H9 (cell line): Measurements from ENCODE around the gene AGXT. TPM values are rescaled to one million over a fixed set of nuclear protein-coding genes. Genes with fewer than 3 reads are reported as not detected.

ENCODE experiments used
- DNase-seq: peaks from one replicate; pipeline ENCODE4 v3.0.0-alpha.2; 2017
- H2AFZ ChIP-seq: one replicate; pipeline ENCODE4 v1.6.1; 2013; ENCODE audit warnings: mild to moderate bottlenecking, low read length, control low read depth, moderate library complexity
- H2AK5ac ChIP-seq: 2 replicates; pipeline ENCODE4 v1.6.1; 2013; ENCODE audit warnings: low read length, control low read depth, mixed read lengths; ENCODE audit not compliant: insufficient read length
- H2BK120ac ChIP-seq: one replicate; pipeline ENCODE4 v1.6.1; 2013; ENCODE audit warnings: low read depth, mild to moderate bottlenecking, low read length, control low read depth, inconsistent platforms; ENCODE audit not compliant: poor library complexity, severe bottlenecking
- H2BK12ac ChIP-seq: 2 replicates; pipeline ENCODE4 v1.6.1; 2013; ENCODE audit warnings: low read length, control low read depth, mixed read lengths, low read depth; ENCODE audit not compliant: insufficient read length
- H2BK15ac ChIP-seq: 2 replicates; pipeline ENCODE4 v1.6.1; 2013; ENCODE audit warnings: low read depth, low read length, control low read depth
- H2BK20ac ChIP-seq: one replicate; pipeline ENCODE4 v1.6.1; 2013; ENCODE audit warnings: low read depth, mild to moderate bottlenecking, low read length, control low read depth, inconsistent platforms; ENCODE audit not compliant: poor library complexity, severe bottlenecking
- H2BK5ac ChIP-seq: 2 replicates; pipeline ENCODE4 v1.6.1; 2013; ENCODE audit warnings: low read length, control low read depth, mixed read lengths; ENCODE audit not compliant: insufficient read length
- H3K14ac ChIP-seq: 2 replicates; pipeline ENCODE4 v1.6.1; 2013; ENCODE audit warnings: low read length, control low read depth; ENCODE audit not compliant: insufficient read depth
- H3K18ac ChIP-seq: 2 replicates; pipeline ENCODE4 v1.6.1; 2013; ENCODE audit warnings: low read depth, mild to moderate bottlenecking, mixed read lengths, low read length, control low read depth; ENCODE audit not compliant: insufficient read length
- H3K23ac ChIP-seq: 2 replicates; pipeline ENCODE4 v1.6.1; 2013; ENCODE audit warnings: low read length, control low read depth, mixed read lengths, low read depth; ENCODE audit not compliant: insufficient read length
- H3K23me2 ChIP-seq: 2 replicates; pipeline ENCODE4 v1.6.1; 2013; ENCODE audit warnings: low read depth, mild to moderate bottlenecking, mixed read lengths, low read length, control low read depth; ENCODE audit not compliant: insufficient read length, poor library complexity, severe bottlenecking
- H3K27ac ChIP-seq: 2 replicates; pipeline ENCODE4 v1.5.1; 2013; ENCODE audit warnings: low read length, control low read depth, mixed read lengths, low read depth; ENCODE audit not compliant: insufficient read length
- H3K27me3 ChIP-seq: 2 replicates; pipeline ENCODE4 v1.6.1; 2013; ENCODE audit warnings: low read length, control low read depth, inconsistent platforms; ENCODE audit not compliant: insufficient read depth
- H3K4ac ChIP-seq: 2 replicates; pipeline ENCODE4 v1.6.1; 2013; ENCODE audit warnings: low read depth, mild to moderate bottlenecking, control low read depth, inconsistent platforms, low read length, moderate library complexity
- H3K4me1 ChIP-seq: 2 replicates; pipeline ENCODE4 v1.6.1; 2013; ENCODE audit warnings: low read length, control low read depth, inconsistent platforms; ENCODE audit not compliant: insufficient read depth
- H3K4me2 ChIP-seq: 2 replicates; pipeline ENCODE4 v1.6.1; 2013; ENCODE audit warnings: low read length, control low read depth, mixed read lengths; ENCODE audit not compliant: insufficient read length, insufficient read depth
- H3K56ac ChIP-seq: 2 replicates; pipeline ENCODE4 v1.6.1; 2013; ENCODE audit warnings: low read depth, mild to moderate bottlenecking, mixed read lengths, low read length, control low read depth; ENCODE audit not compliant: insufficient read length
- H3K79me1 ChIP-seq: 2 replicates; pipeline ENCODE4 v1.6.1; 2013; ENCODE audit warnings: low read depth, mild to moderate bottlenecking, moderate library complexity, low read length, control low read depth, inconsistent platforms; ENCODE audit not compliant: insufficient read depth, poor library complexity, severe bottlenecking
- H3K79me2 ChIP-seq: 2 replicates; pipeline ENCODE4 v1.6.1; 2013; ENCODE audit warnings: low read length, control low read depth, inconsistent platforms; ENCODE audit not compliant: insufficient read depth
- H3K9ac ChIP-seq: 2 replicates; pipeline ENCODE4 v1.6.1; 2013; ENCODE audit warnings: low read length, control low read depth, mixed read lengths; ENCODE audit not compliant: insufficient read length; ENCODE audit errors: extremely low read depth
- H3K9me3 ChIP-seq: one replicate; pipeline ENCODE4 v1.6.1; 2013; ENCODE audit warnings: low read depth, low read length, inconsistent platforms; ENCODE audit not compliant: control insufficient read depth
- H3T11ph ChIP-seq: one replicate; pipeline ENCODE4 v1.6.1; 2013; ENCODE audit warnings: mild to moderate bottlenecking, low read length, control low read depth, inconsistent platforms
- H4K20me1 ChIP-seq: one replicate; pipeline ENCODE4 v1.6.1; 2013; ENCODE audit not compliant: control insufficient read depth, insufficient read length, insufficient read depth
- H4K5ac ChIP-seq: 2 replicates; pipeline ENCODE4 v1.6.1; 2013; ENCODE audit warnings: low read depth, mild to moderate bottlenecking, mixed read lengths, low read length, control low read depth; ENCODE audit not compliant: insufficient read length
- H4K8ac ChIP-seq: replicated peaks from 2 replicates; pipeline ENCODE4 v1.6.1; 2013; ENCODE audit warnings: low read length, control low read depth, mixed read lengths, low read depth; ENCODE audit not compliant: insufficient read length
- H4K91ac ChIP-seq: 2 replicates; pipeline ENCODE4 v1.6.1; 2013; ENCODE audit warnings: low read depth, mild to moderate bottlenecking, moderate library complexity, mixed read lengths, low read length, control low read depth; ENCODE audit not compliant: insufficient read length
- H3K27ac Mint-ChIP-seq, 3 experiments: 2 replicates in 2 of 3; 3 replicates in 1 of 3; pipeline ENCODE4 v1.8.0; 2020 to 2021; ENCODE audit warnings: mixed read lengths in 3 of 3, mild to moderate bottlenecking in 1 of 3, moderate library complexity in 1 of 3
- H3K27me3 Mint-ChIP-seq: 2 replicates; pipeline ENCODE4 v1.8.0; 2021; ENCODE audit warnings: low read depth, mild to moderate bottlenecking, moderate library complexity, mixed read lengths
- H3K36me3 Mint-ChIP-seq, 3 experiments: 2 replicates in 2 of 3; 3 replicates in 1 of 3; pipeline ENCODE4 v1.8.0; 2020 to 2021; ENCODE audit warnings: low read depth in 3 of 3, mixed read lengths in 3 of 3; ENCODE audit not compliant: insufficient read depth in 1 of 3
- H3K4me1 Mint-ChIP-seq, 2 experiments: 2 replicates each; pipeline ENCODE4 v1.8.0; 2020; ENCODE audit warnings: mixed read lengths in 2 of 2
- H3K4me3 Mint-ChIP-seq, 2 experiments: 2 replicates in 1 of 2; 3 replicates in 1 of 2; pipeline ENCODE4 v1.8.0; 2020 to 2021; ENCODE audit warnings: mild to moderate bottlenecking in 2 of 2, mixed read lengths in 2 of 2, moderate library complexity in 1 of 2
- H3K9me3 Mint-ChIP-seq, 2 experiments: 2 replicates in 1 of 2; 3 replicates in 1 of 2; pipeline ENCODE4 v1.8.0; 2020; ENCODE audit warnings: mild to moderate bottlenecking in 2 of 2, mixed read lengths in 2 of 2, moderate library complexity in 1 of 2
- WGBS: extraction: QIAGEN DNeasy Blood & Tissue Kit; methylation state at CpG from one replicate; pipeline ENCODE4 v1.1.7; 2013; ENCODE audit warnings: missing lambda C conversion rate, low lambda C conversion rate, mixed read lengths; ENCODE audit not compliant: insufficient read length; ENCODE audit errors: extremely low coverage; 5-methylcytosine and 5-hydroxymethylcytosine counted together
- total RNA-seq: library from RNA; stranded (reverse); gene quantifications from 2 replicates; pipeline ENCODE4 v1.2.1, GENCODE V29; 2021
- TF ChIP-seq, protein P1 (sequence below): fragments of 200-600 bp; sonication (generic); conservative IDR thresholded peaks from 3 replicates; pipeline ENCODE4 v1.8.0; 2021; ENCODE audit warnings: antibody characterized with exemption, mild to moderate bottlenecking

Gene AGXT
- total RNA-seq, 1 experiment from 2014 or later, result not detected

DNA sequence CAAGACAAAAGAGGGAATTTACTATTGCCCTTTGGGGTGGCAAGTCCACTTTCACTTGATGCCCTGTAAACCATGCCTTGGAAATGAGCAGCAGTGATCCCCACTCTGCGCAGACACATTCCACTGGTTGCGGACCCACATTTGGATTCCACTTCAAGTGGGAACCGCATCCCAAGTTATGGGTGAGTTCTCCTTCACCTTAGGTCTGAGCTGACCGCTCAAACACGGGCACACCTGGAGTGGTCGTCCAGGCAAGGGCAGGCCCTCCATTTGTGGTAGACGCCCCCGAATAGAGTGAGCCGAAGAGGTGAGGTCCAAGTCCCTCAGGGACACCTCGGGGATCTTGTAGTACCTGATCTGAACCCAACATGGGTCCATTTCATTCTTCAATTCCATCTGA is 9.8 kb upstream of the AGXT start:
- Histone ChIP-seq H2BK120ac (no peak overlapping the region), H3K56ac (no peak overlapping the region), H3T11ph (no peak overlapping the region), H3K23me2 (no peaks in the 10 kb centered on the region), H4K8ac (no peak overlapping the region), H3K27me3 (no peaks in the 10 kb centered on the region), H4K20me1 (no peaks in the 10 kb centered on the region), H3K18ac (no peak overlapping the region), H3K79me1 (no peaks in the 10 kb centered on the region), H2AK5ac (no peak overlapping the region), H3K4ac (no peak overlapping the region), H4K5ac (no peak overlapping the region), H3K4me2 (no peak overlapping the region), H3K27ac (no peak overlapping the region), H2BK12ac (no peak overlapping the region), H3K14ac (no peak overlapping the region), H4K91ac (no peak overlapping the region), H3K4me1 (no peaks in the 10 kb centered on the region), H2BK5ac (no peak overlapping the region), H3K9me3 (no peaks in the 10 kb centered on the region), H2AFZ (no peak overlapping the region), H3K79me2 (no peaks in the 10 kb centered on the region), H3K23ac (no peak overlapping the region), H3K9ac (no peak overlapping the region), H2BK20ac (no peak overlapping the region), H2BK15ac (no peak overlapping the region)
- no peaks in the 10 kb centered on the region; a peak in 2 of 7 replicates for H3K36me3 Mint-ChIP-seq
- no peaks in the 10 kb centered on the region; the same call in none of the 2 replicates for H3K27me3 Mint-ChIP-seq
- TF ChIP-seq, protein P1, sequence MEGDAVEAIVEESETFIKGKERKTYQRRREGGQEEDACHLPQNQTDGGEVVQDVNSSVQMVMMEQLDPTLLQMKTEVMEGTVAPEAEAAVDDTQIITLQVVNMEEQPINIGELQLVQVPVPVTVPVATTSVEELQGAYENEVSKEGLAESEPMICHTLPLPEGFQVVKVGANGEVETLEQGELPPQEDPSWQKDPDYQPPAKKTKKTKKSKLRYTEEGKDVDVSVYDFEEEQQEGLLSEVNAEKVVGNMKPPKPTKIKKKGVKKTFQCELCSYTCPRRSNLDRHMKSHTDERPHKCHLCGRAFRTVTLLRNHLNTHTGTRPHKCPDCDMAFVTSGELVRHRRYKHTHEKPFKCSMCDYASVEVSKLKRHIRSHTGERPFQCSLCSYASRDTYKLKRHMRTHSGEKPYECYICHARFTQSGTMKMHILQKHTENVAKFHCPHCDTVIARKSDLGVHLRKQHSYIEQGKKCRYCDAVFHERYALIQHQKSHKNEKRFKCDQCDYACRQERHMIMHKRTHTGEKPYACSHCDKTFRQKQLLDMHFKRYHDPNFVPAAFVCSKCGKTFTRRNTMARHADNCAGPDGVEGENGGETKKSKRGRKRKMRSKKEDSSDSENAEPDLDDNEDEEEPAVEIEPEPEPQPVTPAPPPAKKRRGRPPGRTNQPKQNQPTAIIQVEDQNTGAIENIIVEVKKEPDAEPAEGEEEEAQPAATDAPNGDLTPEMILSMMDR, result no peak
- no peak for DNase-seq
- no CpG with 5 or more reads among the region's 10 CpGs for WGBS
- peaks cover 0 to 5% of the 10 kb centered on the region in 2 experiments; a peak in 2 of 5 replicates for H3K9me3 Mint-ChIP-seq
- 0 out of 4 replicates have a peak, but pooled peaks cover 0 to 6% of the 10 kb centered on the region in 2 experiments for H3K4me1 Mint-ChIP-seq
- no peak overlapping the region for H3K4me3 Mint-ChIP-seq
- H3K27ac Mint-ChIP-seq, result no peak overlapping the region
